HG03097 (cell line): ENCODE results near the gene ABCB9.

Experiments used
- ATAC-seq: cut with Tn5 transposase; IDR thresholded peaks from one replicate; pipeline ENCODE4 v1.9.1; 2021; ENCODE audit not compliant: unreplicated experiment, low FRiP score

The ABCB9 gene

DNA sequence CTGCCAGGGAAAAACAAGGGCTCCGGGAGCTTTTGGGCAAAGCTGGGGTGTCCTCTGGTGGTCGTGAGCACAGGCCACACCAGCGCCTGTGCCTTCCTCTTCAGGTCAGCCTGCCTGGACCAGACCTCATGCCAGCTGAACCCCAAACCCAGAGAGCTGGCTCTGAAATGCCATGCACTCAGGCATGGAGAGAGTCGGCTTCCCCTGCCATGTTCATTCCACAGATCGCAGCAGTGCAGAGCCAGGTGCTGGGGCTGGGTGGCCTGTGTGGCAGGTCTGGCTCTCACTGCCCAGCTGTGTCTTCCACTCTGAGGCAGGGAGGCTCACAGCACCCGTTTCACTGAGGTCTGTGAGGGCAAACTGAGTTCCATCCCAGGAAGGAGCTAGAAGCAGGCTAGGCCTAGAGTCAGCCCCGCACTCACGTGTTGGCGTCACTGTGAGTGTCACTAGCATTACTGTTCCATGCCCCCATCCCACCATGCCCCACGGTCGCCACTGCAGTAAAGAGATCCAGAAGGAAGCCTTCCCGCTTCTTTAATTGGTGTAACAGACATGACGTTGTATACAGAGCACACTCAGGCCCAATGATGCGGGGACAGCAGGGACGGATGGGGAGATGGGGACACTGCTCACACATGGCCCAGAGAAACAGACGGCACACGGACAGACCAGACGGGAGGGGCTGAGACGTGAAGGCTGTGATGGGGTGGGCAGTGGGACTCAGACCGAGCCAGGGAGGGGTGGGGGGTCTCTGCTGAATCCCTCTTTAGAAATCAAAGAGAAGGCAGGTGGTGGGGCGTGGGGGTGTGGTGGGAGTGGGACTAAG, 16.9 kb upstream of the ABCB9 start:
- ATAC-seq, result no peak

DNA sequence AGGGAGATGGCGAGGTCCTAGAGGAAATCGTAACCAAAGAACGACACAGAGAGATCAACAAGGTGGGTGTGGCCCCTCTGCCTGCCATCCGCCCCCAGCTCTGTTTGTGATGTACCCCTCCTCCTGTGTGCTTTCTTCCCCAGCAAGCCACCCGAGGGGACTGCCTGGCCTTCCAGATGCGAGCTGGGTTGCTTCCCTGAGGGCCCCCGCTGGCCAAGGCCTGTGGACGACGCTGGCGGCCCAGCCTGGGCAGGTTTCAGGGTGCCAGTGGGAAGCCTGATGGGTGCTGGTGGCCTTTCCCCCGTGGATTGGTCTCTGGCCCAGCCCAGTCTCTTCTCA, 16.2 kb upstream of the ABCB9 start:
- ATAC-seq, result no peak

DNA sequence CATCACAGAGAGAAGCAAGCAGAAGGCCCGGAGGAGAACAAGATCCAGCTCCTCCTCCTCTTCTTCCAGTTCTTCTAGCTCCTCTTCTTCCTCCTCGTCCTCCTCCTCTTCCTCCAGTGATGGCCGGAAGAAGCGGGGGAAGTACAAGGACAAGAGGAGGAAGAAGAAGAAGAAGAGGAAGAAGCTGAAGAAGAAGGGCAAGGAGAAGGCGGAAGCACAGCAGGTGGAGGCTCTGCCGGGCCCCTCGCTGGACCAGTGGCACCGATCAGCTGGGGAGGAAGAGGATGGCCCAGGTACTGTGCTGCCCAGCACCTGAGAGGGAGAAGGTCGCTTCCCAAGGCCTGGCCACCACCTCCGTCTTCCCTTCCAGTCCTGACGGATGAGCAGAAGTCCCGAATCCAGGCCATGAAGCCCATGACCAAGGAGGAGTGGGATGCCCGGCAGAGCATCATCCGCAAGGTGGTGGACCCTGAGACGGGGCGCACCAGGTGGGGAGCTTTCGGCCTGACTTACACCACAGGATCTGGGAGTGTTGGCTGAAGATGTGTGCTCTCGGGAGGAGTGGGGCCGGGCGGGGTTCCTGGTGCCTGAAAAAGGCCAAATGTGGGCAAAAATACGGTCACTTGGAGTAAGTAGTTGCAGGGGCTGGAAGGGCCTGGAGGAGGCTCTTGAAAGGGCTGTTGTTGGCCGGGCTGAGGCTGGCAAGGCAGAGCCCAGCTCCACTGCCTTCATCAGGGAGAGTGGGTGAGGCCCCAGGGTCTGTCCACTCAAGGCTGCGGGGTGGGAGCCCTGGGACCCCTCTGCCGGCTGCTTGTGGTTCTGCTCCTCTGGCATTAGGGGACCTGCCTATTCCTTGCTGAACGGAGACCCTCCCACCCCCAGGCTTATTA, 15.6 kb upstream of the ABCB9 start:
- ATAC-seq, result no peak

DNA sequence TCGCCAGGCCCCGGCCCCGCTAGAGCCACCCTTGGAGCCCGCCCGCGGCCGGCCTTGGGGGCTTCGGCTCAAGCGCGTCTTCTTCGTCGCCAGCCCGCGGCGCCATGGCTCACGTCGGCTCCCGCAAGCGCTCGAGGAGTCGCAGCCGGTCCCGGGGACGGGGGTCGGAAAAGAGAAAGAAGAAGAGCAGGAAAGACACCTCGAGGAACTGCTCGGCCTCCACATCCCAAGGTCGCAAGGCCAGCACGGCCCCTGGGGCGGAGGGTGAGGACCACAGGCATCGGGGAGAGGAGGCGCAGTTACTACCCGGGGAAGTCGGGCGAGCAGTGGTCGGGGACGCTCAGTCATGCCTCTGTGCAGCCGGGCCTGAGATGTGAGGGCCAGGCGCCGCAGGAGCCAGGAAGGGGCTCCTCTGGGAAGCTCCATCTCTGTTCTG, 14.8 kb upstream of the ABCB9 start:
- no peak for ATAC-seq

DNA sequence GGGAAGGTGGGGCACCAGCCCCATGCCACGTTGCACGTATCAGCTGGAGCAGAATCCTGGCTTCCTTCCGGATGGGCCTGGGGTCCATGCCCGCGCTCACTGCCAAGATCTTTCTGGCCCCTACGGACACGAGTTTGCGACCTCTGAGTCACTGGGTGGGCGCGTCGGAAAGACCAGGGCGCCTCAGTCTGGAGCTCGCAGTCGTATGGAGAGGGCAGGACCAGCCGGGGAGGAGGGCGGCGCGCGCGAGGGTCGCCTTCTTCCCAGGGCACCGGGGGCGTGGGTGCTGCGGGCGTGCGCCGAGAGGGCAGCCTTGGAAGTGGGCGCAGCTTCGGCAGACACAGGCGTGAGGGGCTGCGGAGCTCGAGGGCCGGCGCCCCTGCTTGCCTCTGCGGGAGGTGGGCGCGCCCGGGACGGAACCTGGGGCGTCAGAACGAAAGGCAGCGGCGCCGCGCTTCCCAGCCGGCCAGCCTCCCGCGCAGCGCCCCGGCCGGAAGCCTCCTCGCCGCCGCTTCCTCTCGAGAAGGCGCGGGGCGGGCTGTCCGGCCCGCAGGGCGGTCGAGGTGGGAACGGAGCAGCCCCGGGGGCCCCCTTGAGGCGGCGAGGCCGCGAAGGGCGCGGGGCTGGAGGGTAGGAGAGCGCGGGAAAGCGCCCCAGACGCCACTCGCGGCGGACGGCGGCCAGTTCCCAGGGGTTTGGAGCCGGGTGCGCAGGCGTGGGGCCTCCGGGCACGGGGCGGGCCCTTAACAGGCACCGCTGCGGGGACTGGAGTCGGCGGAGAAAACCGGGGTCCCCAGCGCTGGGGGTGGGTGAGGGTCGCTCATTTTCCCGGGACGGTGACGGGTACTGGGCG, 14.1 kb upstream of the ABCB9 start, which contains the start of gene ARL6IP4:
TSS of gene ARL6IP4 (plus strand) at position 499 of the 853 bp plus-strand sequence. CDS start 459 bp downstream, outside the sequence.
- ATAC-seq, result no peak

DNA sequence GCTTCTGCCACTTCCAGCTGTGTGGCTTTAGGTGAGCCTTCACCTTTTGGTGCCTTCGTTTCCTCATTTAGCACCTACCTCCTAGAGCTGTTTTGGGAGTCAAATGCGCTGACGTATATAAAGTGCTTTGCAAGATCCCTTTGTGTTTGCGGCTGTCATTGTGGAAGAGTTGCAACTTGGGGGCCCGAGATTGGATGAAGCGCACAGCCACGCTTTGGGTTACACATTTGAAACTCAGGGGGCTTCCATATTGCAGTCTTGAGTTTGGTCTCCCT, 13.6 kb upstream of the ABCB9 start:
- no peak for ATAC-seq

DNA sequence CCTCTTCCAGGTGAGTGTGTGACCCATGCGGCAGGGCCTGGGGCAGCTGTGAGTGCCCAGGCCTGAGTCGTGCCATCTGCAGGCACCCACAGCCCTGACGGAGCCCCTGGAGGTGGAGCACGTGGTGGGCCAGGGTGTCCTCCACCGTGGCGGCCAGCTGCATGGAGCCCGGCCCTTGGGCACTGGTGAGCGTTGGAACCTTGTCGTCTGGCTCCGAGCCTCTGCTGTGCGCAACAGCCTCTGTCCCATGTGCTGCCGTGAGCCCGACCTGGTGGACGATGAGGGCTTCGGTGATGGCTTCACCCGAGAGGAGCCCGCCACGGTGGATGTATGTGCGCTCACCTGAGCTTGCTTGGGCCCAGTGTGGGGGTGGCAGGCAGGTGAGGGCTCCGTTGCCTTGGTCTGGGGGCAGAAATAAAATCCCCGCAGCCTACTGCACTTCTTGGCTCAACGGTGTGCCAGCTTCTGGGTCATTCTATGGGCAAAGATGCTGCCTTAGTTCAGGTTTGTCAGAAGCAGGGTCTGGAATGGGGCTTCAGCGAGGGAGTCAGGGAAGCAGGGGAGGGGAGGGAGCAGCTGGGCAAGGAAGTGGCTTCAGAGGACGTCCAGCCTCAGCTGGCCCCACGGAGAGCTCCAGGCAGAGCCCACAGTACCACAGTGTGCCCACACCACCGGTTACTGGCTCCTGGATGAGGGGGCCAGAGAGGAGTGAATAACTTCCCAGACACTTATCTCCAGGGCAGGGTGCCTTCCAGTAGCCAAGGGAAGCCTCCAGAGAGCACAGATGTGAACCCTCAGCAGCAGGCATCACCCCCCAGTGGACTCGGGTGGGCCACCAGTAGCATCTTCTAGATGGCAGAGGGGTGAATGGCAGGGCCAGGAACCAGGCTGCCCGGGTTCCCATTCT, 13.0 kb upstream of the ABCB9 start:
- no peak for ATAC-seq

DNA sequence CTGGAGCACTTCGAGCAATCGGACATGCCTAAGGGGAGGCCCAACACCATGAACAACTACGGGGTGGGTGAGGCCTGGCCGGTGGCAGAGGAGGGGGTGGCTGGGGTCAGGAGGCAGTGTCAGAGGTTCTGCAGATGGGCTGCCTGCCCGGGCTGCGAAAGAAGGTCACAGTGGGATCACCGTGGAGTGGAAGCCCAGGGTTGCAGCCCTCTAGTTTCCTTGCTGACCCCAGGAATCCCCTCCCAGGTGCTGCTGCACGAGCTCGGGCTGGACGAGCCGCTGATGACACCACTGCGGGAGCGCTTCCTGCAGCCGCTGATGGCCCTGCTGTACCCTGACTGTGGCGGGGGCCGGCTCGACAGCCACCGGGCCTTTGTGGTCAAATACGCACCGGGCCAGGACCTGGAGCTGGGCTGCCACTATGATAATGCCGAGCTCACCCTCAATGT, 12.3 kb upstream of the ABCB9 start:
- ATAC-seq, result no peak

DNA sequence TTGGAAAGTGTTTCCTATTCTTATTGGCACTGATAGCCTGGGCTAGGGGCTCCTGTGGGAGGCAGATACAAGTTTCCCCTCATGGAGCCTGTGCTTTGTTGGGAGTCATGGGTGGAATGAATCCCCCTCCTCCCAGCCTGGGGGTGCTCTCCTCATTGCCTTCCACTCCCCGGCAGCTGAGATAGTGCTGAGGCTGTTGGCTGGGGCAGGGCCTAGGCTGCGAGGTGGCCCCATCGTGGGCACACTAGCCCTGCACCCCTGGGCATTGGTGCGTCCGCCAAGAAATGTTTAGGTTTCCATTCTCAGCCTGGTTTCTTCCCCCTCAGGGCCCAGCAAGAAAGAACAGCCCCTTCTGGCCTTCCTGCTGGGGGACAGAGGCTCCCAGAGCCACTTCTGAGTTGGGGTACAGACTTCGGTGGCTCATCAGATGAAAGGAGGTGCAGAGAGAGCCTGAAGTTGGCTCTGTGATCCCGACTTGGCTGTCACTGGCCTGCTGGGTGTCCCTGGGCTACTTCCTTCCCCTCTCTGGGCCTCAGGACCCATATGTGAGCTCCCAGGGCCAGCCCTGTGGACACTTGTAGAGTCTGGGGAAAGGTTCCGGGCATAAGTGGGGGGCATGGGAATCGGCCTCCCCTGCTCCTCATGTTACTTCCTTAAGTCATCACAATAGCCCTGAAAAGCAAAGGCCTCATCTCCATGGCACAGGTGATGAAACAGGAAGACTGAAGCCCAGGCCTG, 11.6 kb upstream of the ABCB9 start:
- ATAC-seq, result no peak

DNA sequence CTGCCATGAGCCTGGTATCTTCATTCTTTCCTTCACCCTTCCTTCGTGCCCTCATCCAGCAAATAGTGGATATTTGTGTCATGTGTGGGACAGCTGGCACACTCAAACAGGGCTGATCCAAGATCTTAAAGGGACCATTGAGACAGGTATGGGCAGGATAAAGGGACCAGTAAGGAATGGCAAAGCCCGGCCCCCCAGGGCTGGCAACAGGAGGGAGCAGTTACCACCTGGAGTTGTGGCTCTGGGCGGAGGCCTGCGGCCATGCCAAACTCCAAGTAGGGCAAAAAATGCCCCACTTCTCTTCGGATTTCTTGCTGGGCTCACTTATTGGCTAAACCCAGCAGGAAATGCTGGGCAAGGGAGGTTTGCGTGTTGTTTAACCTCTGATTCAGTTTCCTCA, 10.9 kb upstream of the ABCB9 start:
- ATAC-seq, result no peak

DNA sequence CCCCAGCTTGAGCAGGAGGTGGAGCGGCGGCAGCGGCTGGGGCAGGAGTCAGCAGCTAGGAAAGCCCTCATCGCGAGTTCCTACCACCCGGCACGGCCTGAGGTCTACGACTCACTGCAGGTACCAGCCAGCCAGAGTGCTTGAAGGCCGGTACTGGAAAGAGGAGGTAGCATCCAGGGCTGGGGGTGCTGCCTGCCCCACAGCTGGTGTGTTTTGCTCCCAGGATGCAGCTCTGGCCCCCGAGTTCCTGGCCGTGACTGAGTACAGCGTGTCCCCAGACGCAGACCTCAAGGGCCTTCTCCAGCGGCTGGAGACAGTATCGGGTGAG, 10.3 kb upstream of the ABCB9 start:
- no peak for ATAC-seq

DNA sequence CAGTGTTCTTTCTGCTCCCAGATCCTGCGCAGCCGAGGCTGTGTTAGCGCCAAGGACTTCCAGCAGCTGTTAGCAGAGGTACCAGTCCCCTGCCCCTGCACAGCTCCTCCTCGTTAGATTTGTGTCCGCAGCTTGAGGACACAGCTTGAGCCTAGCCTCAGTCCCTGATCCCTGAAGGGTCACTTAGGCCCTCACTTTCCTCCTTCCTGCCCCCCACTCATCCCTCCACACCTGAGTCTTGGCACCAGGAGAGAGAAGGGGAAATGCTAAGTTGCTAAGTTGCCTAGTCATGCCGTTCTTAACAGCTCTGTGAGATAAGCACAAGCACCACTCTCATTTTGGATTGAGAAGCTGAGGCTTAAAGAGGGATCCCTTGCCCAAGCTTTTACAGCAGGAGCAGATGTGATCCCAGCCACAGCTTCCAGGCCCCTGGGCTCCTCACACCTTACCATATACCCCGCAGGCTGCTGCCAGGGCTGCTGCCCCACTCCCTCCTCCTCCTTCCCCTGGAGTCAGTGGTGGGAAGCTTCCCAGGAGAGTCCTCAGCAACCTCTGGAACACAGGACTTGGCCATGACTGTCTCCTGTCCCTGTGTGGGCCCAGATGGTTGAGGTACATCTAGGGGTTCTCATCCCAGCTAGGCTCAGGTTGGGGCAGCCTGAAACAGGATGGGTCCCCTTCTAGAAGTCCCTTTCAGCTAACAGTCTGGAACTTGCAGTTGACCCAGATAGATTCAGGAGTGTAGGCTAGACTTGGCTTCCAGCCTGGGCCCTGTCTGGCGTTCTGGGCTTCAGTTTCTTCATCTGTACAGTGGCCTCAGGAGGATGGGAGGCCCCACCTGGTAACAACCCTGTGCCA, 9.8 kb upstream of the ABCB9 start:
- ATAC-seq, result no peak

DNA sequence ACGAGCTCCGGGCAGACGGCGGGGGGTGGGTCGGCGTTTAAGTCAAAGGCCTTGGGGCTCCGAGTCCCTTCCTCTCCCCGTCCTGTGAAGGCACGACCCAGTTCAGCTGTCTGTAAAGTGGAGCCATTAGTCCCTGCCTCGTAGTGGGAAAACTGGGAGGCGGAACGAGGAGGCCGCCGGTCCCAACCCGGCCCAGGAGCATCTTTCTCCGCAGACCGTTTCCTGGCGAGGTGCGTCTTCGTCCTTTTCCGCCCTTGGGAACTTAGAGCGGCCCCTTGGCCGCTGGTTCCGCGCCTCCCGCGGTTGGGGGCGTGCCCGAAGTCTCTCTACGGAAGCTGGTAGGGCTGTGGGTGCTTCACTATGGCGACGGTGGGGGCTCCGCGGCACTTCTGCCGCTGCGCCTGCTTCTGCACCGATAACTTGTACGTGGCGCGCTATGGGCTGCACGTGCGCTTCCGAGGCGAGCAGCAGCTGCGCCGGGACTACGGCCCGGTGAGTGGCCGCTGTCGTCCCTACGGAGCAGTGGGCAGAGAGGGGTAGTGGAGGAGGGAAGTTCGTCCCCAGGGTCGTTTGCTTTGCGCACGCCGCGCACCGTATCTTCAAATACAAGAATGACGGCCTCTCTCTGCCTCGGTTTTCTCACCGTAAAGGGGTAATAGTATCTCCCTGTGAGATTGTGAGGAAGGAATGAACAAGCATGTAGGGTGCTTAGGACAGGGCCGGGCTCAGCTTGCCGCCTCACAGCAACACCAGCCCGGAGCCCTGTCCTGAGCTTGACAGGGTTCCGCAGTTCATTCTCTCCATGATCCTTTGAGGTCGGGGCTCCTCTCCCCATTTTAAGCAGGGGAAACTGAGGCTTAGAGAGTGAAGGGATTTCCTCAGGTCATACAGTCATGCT, 8.9 kb upstream of the ABCB9 start, which contains the start of gene OGFOD2:
TSS of gene OGFOD2 (plus strand) at position 353 of the 898 bp plus-strand sequence. CDS start at position 361, 8 bp downstream.
- peak; percentile 65 for ATAC-seq

DNA sequence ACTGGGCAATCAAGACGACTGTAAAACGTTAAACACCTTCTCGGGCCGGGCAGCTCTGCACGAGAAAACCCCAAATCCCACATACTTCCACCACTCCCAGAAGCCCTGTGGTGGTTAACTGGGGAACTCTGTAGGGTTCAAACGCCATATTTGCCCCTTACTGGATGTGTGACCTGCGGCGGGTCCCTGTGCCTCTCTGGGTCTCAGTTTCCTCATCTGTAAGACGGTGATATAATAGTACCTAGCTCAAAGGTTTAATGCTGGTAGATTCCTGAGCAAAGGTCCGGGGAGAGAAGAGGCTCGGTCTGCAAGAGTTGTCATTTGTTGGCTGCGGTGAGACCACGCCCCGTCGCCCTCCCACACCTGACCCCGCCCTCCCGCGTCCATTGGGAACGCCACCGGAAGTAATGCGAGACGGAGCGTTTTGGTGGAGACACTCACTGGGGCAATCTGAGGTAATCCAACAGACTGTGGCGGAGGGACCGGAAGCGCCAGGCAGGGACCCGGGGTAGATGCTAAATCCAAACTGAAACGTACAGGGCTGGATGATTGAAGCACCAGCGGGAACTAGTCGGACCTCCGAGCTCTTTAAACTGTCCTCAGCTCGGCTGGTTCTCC, 8.1 kb upstream of the ABCB9 start:
- peak; percentile 71 for ATAC-seq

DNA sequence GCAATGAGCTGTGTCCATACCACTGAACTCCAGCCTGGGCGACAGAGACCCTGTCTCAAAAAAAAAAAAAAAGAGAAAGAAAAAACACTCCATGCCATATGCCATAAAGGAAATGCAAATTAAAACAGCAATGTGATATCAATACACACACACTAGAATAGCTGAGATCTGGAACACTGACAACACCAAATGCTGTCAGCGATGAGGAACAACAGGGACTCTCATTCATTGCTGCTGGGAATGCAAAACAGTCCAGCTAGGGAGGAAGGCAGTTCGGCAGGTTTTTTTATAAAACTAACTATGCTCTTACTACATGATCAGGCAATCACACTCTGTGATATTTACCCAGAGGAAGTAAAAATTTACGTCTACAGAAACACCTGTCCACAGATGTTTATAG, 3.4 kb upstream of the ABCB9 start:
- no peak for ATAC-seq

DNA sequence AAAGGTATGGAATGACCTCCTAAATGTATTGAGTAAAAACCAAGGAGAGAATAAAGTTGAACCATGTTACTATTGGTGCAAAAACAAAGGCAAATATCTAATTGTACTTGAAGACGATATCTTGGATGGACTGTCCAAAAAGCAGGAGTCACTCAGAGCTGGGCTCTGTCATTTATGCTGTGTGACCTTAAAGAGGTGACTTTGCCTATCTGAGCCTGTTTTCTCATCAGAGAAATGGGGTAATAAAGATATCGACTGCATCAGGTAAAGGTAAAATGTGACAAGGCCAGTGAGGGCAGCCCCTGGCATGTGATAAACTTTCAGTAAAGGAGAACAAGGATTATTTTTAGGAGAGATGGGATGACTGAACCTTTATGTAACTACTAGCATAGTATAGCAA, 1.8 kb upstream of the ABCB9 start:
- ATAC-seq, result no peak
